K562 (cell line): Measurements from ENCODE around the gene AGBL1. TPM values are rescaled to one million over a fixed set of nuclear protein-coding genes. Genes with fewer than 3 reads are reported as not detected.

Source experiments
- ATAC-seq: fragments of 200-7000 bp; cut with Tn5 transposase; 3 replicates; pipeline ENCODE4 v1.9.1; 2020; ENCODE audit warnings: moderate library complexity
- BruUV-seq: library from RNA; stranded (reverse); fragments of 400-500 nt; replicated peaks from 2 replicates; lab custom pipeline; 2021; lab: Mats Ljungman, UMichigan
- CTCF ChIA-PET: fragments of 300-600 bp; formaldehyde crosslinking; extraction: SDS; loops from one replicate; lab custom pipeline; 2021; ENCODE audit warnings: low intra/inter-chr PET ratio; lab: Yijun Ruan, JAX
- POLR2A ChIA-PET: fragments of 300-600, 350-650 bp; sonication (Branson Sonifier 250); formaldehyde crosslinking; extraction: SDS; loops from one replicate; lab custom pipeline; 2021; ENCODE audit warnings: antibody characterized with exemption, inconsistent platforms; lab: Yijun Ruan, JAX
- DNase-seq, 4 experiments: peaks; one replicate each; pipeline versions ENCODE4 v3.0.0 to v3.0.0-alpha.2; 2011 to 2018; ENCODE audit warnings: low spot score in 3 of 4, mixed read lengths in 3 of 4; ENCODE audit errors: extremely low read depth in 1 of 4
- FAIRE-seq: peaks from 2 replicates; lab custom pipeline; 2011; peaks lifted over from hg19 to GRCh38; lab: Jason Lieb, UNC
- H2AFZ ChIP-seq: 2 replicates; pipeline ENCODE4 v1.6.0; 2011; ENCODE audit warnings: low read depth, low read length, control low read depth, inconsistent platforms
- H3K27ac ChIP-seq: fragments of 200-600 bp; 3 replicates; pipeline ENCODE4 v1.8.0; 2011; ENCODE audit warnings: low read depth, mild to moderate bottlenecking, control low read depth, inconsistent platforms, low read length, moderate library complexity, mixed read lengths; ENCODE audit errors: extremely low read depth
- H3K27me3 ChIP-seq, 2 experiments: fragments of 300-600 bp in 1 of 2; 2 replicates in 1 of 2; 3 replicates in 1 of 2; pipeline versions ENCODE4 v1.6.0 to v1.8.0; 2011; ENCODE audit warnings: inconsistent platforms in 2 of 2, low read length in 2 of 2, mild to moderate bottlenecking in 1 of 2, mixed read lengths in 1 of 2, moderate library complexity in 1 of 2; ENCODE audit not compliant: control insufficient read depth in 2 of 2, insufficient read depth in 2 of 2
- H3K36me3 ChIP-seq: fragments of 300-600 bp; 3 replicates; pipeline ENCODE4 v1.8.0; 2011; ENCODE audit warnings: mild to moderate bottlenecking, low read length, inconsistent platforms; ENCODE audit not compliant: control insufficient read depth, insufficient read depth
- H3K4me1 ChIP-seq, 2 experiments: fragments of 200-600 bp in 1 of 2; replicated peaks in 1 of 2; 2 replicates in 1 of 2; 3 replicates in 1 of 2; pipeline versions ENCODE4 v1.5.1 to v1.8.0; 2011; ENCODE audit warnings: inconsistent platforms in 2 of 2, low read length in 2 of 2, mild to moderate bottlenecking in 1 of 2, mixed read lengths in 1 of 2, moderate library complexity in 1 of 2; ENCODE audit not compliant: control insufficient read depth in 2 of 2, insufficient read depth in 2 of 2
- H3K4me2 ChIP-seq: 2 replicates; pipeline ENCODE4 v1.6.1; 2011; ENCODE audit warnings: low read length, control low read depth, inconsistent platforms, mixed read lengths; ENCODE audit not compliant: insufficient read depth
- H3K4me3 ChIP-seq: fragments of 200-600 bp; sonication (generic), shearing (Covaris generic); 2 replicates; pipeline ENCODE4 v1.5.1; 2016; ENCODE audit warnings: control low read depth, inconsistent platforms
- H3K79me2 ChIP-seq: fragments of 200-600 bp; 3 replicates; pipeline ENCODE4 v1.8.0; 2011; ENCODE audit warnings: low read length, inconsistent platforms; ENCODE audit not compliant: control insufficient read depth, insufficient read depth
- H3K9ac ChIP-seq, 2 experiments: 2 replicates each; pipeline versions ENCODE4 v1.6.0 to v1.6.1; 2011; ENCODE audit warnings: low read depth in 2 of 2, low read length in 2 of 2, control low read depth in 1 of 2, inconsistent platforms in 1 of 2, mild to moderate bottlenecking in 1 of 2, mixed read lengths in 1 of 2; ENCODE audit not compliant: insufficient read depth in 1 of 2
- H3K9me1 ChIP-seq: one replicate; pipeline ENCODE4 v1.6.0; 2011; ENCODE audit warnings: inconsistent platforms, mild to moderate bottlenecking, low read length, moderate library complexity; ENCODE audit not compliant: control insufficient read depth, insufficient read depth
- H3K9me3 ChIP-seq: replicated peaks from 2 replicates; pipeline ENCODE4 v1.5.1; 2011; ENCODE audit warnings: low read depth, low read length, inconsistent platforms; ENCODE audit not compliant: control insufficient read depth, insufficient read depth
- H4K20me1 ChIP-seq: replicated peaks from 2 replicates; pipeline ENCODE4 v1.6.1; 2011; ENCODE audit warnings: low read length, inconsistent platforms, mixed read lengths; ENCODE audit not compliant: control insufficient read depth, insufficient read depth
- EGR1 ChIP-seq: fragments of 450-650 bp; conservative IDR thresholded peaks from 2 replicates; pipeline ENCODE4 v1.6.1; 2017; ENCODE audit warnings: mild to moderate bottlenecking
- YBX1 ChIP-seq: fragments of 450-650 bp; IDR thresholded peaks from 2 replicates; pipeline ENCODE4 v1.7.1; 2016; ENCODE audit warnings: mild to moderate bottlenecking
- ZNF239 ChIP-seq: fragments of 250-450 bp; sonication (Bioruptor Pico); IDR thresholded peaks from 2 replicates; pipeline ENCODE4 v1.4.0; 2020; ENCODE audit warnings: mild to moderate bottlenecking
- WGBS: fragments of 100-300 bp; shearing (Covaris generic); methylation state at CpG from one replicate; pipeline ENCODE4 v1.1.6; 2016; ENCODE audit warnings: low coverage, mixed read lengths; ENCODE audit not compliant: insufficient coverage; ENCODE audit errors: missing lambda C conversion rate; 5-methylcytosine and 5-hydroxymethylcytosine counted together
- in situ Hi-C: fragments of 300-500 bp; cut with MboI; formaldehyde crosslinking; loops from 4 replicates; pipeline ENCODE4 v1.15.0; 2018; ENCODE audit warnings: inconsistent platforms, mixed read lengths
- intact Hi-C: fragments of 100-400 bp; cut with micrococcal nuclease; formaldehyde crosslinking; loops from 2 replicates; pipeline ENCODE4 v1.14.2; 2022
- polyA plus RNA-seq, 8 experiments: library from polyadenylated mRNA; depleted of rRNA in 4 of 8; stranded (reverse) in 5 of 8; unstranded in 3 of 8; fragments of >200 nt; fragmentation: Nextera tagmentation in 2 of 8; fragmentation: Illumina TruSeq in 1 of 8; extraction: Ambion mirVana in 2 of 8; extraction: Trizol in 1 of 8; gene quantifications; 2 replicates each; pipeline versions ENCODE4 v1.2.1 to v1.2.3, GENCODE V29; 2011 to 2014; ENCODE audit warnings: inconsistent platforms in 1 of 8, missing spikeins in 1 of 8
- total RNA-seq, 7 experiments: library from RNA; depleted of rRNA in 6 of 7; stranded (reverse); fragments of >200 nt in 6 of 7; fragmentation: Illumina TruSeq in 2 of 7; extraction: Trizol in 2 of 7; gene quantifications; 2 replicates each; pipeline versions ENCODE4 v1.2.1 to v1.2.3, GENCODE V29; 2011 to 2021; ENCODE audit warnings: low replicate concordance in 1 of 7
- TF ChIP-seq, protein P1 (sequence below): fragments of 450-650 bp; IDR thresholded peaks from 2 replicates; pipeline ENCODE4 v1.7.0; 2016; ENCODE audit warnings: borderline replicate concordance
- TF ChIP-seq, protein P2 (sequence below): fragments of 450-650 bp; IDR thresholded peaks from 2 replicates; pipeline ENCODE4 v1.6.1; 2016; ENCODE audit warnings: mild to moderate bottlenecking, moderate library complexity

The AGBL1 gene
- total and polyA plus RNA-seq, 9 of the 15 experiments (the other 6 are each of a cell fraction or from before 2014, with no cell fraction given): not detected

DNA sequence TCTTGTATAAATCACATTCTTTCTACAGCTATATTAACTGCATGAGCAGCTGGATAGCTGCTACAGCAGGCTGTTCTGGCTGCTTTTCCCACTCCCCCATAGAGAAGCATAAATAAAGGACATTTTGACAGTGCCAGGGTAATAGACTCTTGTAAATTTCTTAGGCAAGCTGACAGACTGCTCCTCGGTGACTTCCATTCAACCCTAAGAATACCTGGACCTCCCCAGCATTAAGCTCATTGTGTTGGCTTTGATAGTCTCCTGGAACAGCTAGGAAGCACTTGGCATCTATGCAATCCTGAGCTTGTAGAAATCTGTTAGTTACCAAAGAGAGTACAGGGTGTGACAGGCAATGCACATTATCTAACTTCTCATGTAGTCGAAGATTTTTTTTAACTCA, 475.4 kb downstream of the AGBL1 start (continued):
- TF ChIP-seq YBX1: no peak
- TF ChIP-seq, protein P1, sequence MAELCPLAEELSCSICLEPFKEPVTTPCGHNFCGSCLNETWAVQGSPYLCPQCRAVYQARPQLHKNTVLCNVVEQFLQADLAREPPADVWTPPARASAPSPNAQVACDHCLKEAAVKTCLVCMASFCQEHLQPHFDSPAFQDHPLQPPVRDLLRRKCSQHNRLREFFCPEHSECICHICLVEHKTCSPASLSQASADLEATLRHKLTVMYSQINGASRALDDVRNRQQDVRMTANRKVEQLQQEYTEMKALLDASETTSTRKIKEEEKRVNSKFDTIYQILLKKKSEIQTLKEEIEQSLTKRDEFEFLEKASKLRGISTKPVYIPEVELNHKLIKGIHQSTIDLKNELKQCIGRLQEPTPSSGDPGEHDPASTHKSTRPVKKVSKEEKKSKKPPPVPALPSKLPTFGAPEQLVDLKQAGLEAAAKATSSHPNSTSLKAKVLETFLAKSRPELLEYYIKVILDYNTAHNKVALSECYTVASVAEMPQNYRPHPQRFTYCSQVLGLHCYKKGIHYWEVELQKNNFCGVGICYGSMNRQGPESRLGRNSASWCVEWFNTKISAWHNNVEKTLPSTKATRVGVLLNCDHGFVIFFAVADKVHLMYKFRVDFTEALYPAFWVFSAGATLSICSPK: no peak

DNA sequence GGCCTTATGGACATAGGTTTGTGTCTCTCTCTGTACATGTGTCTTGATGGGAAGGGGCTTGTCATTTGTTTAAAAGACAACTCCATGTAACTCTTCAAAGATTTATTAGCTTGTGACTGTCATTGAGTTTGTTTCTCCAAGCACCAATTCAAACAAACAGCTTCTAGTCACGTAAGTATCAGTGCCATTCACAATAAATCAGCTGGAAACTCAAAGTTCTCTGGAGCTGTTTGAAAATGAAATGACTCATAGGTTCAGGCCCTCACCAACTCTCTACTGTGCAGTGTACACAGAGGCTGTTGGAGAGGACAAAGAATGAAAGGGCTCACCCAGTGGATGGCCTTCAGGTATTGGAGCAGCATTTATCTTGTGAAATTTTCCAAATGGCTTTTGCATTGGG, 476.3 kb downstream of the AGBL1 start:
- Histone ChIP-seq H3K9me1 (no peaks in the 10 kb centered on the region), H3K79me2 (no peaks in the 10 kb centered on the region), H3K27ac (no peak overlapping the region), H4K20me1 (no peaks in the 10 kb centered on the region), H3K9ac (no peak overlapping the region), H3K9me3 (no peaks in the 10 kb centered on the region; the same call in 1 of the 2 replicates), H2AFZ (no peak overlapping the region), H3K4me1 (no peaks in the 10 kb centered on the region), H3K27me3 (no peaks in the 10 kb centered on the region), H3K4me3 (no peak overlapping the region), H3K36me3 (no peaks in the 10 kb centered on the region), H3K4me2 (no peak overlapping the region)
- no peak for FAIRE-seq
- in situ Hi-C loops (no loop called here), intact Hi-C loops (no loop called here)
- no peak for ATAC-seq
- no TSS peak for BruUV-seq
- CTCF ChIA-PET: no interaction called here
- no peak for DNase-seq
- WGBS: 0% methylated on average over 1 of the region's 1 CpG
- POLR2A ChIA-PET: no interaction called here
- TF ChIP-seq ZNF239: no peak
- no peak for TF ChIP-seq EGR1
- TF ChIP-seq, protein P2, sequence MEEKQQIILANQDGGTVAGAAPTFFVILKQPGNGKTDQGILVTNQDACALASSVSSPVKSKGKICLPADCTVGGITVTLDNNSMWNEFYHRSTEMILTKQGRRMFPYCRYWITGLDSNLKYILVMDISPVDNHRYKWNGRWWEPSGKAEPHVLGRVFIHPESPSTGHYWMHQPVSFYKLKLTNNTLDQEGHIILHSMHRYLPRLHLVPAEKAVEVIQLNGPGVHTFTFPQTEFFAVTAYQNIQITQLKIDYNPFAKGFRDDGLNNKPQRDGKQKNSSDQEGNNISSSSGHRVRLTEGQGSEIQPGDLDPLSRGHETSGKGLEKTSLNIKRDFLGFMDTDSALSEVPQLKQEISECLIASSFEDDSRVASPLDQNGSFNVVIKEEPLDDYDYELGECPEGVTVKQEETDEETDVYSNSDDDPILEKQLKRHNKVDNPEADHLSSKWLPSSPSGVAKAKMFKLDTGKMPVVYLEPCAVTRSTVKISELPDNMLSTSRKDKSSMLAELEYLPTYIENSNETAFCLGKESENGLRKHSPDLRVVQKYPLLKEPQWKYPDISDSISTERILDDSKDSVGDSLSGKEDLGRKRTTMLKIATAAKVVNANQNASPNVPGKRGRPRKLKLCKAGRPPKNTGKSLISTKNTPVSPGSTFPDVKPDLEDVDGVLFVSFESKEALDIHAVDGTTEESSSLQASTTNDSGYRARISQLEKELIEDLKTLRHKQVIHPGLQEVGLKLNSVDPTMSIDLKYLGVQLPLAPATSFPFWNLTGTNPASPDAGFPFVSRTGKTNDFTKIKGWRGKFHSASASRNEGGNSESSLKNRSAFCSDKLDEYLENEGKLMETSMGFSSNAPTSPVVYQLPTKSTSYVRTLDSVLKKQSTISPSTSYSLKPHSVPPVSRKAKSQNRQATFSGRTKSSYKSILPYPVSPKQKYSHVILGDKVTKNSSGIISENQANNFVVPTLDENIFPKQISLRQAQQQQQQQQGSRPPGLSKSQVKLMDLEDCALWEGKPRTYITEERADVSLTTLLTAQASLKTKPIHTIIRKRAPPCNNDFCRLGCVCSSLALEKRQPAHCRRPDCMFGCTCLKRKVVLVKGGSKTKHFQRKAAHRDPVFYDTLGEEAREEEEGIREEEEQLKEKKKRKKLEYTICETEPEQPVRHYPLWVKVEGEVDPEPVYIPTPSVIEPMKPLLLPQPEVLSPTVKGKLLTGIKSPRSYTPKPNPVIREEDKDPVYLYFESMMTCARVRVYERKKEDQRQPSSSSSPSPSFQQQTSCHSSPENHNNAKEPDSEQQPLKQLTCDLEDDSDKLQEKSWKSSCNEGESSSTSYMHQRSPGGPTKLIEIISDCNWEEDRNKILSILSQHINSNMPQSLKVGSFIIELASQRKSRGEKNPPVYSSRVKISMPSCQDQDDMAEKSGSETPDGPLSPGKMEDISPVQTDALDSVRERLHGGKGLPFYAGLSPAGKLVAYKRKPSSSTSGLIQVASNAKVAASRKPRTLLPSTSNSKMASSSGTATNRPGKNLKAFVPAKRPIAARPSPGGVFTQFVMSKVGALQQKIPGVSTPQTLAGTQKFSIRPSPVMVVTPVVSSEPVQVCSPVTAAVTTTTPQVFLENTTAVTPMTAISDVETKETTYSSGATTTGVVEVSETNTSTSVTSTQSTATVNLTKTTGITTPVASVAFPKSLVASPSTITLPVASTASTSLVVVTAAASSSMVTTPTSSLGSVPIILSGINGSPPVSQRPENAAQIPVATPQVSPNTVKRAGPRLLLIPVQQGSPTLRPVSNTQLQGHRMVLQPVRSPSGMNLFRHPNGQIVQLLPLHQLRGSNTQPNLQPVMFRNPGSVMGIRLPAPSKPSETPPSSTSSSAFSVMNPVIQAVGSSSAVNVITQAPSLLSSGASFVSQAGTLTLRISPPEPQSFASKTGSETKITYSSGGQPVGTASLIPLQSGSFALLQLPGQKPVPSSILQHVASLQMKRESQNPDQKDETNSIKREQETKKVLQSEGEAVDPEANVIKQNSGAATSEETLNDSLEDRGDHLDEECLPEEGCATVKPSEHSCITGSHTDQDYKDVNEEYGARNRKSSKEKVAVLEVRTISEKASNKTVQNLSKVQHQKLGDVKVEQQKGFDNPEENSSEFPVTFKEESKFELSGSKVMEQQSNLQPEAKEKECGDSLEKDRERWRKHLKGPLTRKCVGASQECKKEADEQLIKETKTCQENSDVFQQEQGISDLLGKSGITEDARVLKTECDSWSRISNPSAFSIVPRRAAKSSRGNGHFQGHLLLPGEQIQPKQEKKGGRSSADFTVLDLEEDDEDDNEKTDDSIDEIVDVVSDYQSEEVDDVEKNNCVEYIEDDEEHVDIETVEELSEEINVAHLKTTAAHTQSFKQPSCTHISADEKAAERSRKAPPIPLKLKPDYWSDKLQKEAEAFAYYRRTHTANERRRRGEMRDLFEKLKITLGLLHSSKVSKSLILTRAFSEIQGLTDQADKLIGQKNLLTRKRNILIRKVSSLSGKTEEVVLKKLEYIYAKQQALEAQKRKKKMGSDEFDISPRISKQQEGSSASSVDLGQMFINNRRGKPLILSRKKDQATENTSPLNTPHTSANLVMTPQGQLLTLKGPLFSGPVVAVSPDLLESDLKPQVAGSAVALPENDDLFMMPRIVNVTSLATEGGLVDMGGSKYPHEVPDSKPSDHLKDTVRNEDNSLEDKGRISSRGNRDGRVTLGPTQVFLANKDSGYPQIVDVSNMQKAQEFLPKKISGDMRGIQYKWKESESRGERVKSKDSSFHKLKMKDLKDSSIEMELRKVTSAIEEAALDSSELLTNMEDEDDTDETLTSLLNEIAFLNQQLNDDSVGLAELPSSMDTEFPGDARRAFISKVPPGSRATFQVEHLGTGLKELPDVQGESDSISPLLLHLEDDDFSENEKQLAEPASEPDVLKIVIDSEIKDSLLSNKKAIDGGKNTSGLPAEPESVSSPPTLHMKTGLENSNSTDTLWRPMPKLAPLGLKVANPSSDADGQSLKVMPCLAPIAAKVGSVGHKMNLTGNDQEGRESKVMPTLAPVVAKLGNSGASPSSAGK: no peak
